Measurements from ENCODE around the gene BMF. TPM values are rescaled to one million over a fixed set of nuclear protein-coding genes. Genes with fewer than 3 reads are reported as not detected.

BMF gene
- total and polyA plus RNA-seq, 4 donors: 8.8 to 42.5 (median 11.1) TPM

DNA sequence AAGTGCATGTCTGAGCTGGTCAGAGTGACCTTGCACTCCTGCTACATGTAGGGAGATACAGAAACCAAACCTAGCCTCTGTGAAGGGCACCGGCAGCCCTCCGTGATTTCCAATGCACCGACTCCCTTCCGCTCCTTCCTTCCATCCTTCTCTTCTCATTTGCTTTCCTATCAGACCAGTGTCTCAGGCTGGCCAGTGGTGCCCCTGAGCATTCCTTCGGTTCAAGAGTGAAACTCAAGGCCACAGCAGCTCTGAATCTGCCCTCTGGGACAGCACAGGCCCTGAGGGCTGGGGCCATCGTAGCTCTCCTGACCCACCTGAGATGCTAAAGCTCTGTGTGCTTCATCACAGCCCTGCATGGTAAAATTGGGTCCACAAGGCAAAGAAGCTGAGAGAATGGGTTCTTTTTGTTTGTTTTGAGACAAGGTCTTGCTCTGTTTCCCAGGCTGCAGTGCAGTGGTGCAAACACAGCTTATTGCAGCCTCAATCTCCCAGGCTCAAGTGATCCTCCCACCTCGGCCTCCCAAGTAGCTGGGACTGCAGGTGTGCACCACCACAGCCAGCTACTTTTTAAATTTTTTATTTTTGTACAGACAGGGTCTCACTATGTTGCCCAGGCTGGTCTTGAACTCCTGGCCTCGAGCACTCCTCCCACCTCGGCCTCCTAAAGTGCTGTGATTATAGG, 2.3 kb upstream of the BMF start:
- TF ChIP-seq, protein P1, sequence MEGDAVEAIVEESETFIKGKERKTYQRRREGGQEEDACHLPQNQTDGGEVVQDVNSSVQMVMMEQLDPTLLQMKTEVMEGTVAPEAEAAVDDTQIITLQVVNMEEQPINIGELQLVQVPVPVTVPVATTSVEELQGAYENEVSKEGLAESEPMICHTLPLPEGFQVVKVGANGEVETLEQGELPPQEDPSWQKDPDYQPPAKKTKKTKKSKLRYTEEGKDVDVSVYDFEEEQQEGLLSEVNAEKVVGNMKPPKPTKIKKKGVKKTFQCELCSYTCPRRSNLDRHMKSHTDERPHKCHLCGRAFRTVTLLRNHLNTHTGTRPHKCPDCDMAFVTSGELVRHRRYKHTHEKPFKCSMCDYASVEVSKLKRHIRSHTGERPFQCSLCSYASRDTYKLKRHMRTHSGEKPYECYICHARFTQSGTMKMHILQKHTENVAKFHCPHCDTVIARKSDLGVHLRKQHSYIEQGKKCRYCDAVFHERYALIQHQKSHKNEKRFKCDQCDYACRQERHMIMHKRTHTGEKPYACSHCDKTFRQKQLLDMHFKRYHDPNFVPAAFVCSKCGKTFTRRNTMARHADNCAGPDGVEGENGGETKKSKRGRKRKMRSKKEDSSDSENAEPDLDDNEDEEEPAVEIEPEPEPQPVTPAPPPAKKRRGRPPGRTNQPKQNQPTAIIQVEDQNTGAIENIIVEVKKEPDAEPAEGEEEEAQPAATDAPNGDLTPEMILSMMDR (IDR thresholded peaks at IDR 0.05; ENCODE audit: control extremely low read depth, extremely low read depth): no peak
- Histone ChIP-seq H3K9ac (ENCODE audit: insufficient read depth in 1 of 2, low read length in 2 of 2) (no peak overlapping the region), H3K9me3 (ENCODE audit: control insufficient read depth in 4 of 4, insufficient read depth in 3 of 4, low read length in 3 of 4) (no peaks in the 10 kb centered on the region), H3K4me3 (no peak overlapping the region), H3K27ac (ENCODE audit: low read depth in 1 of 2, low read length in 1 of 2) (no peak overlapping the region), H3K36me3 (ENCODE audit: control insufficient read depth in 4 of 4, insufficient read depth in 4 of 4, low read length in 4 of 4) (no peaks in the 10 kb centered on the region), H3K27me3 (ENCODE audit: control insufficient read depth in 3 of 3, insufficient read depth in 3 of 3, low read length in 2 of 3) (peaks cover 0 to 4% (median 0%) of the 10 kb centered on the region in 3 donors), H3K4me1 (ENCODE audit: control insufficient read depth in 5 of 5, insufficient read depth in 5 of 5, low read length in 5 of 5) (peaks cover 0 to 27% (median 17%) of the 10 kb centered on the region in 5 donors)
- DNase-seq: no peak
- WGBS, 2 donors: 92 to 97% methylated on average over 9 of the region's 9 CpGs
- no peak for ATAC-seq (ENCODE audit: insufficient read depth, low FRiP score)

DNA sequence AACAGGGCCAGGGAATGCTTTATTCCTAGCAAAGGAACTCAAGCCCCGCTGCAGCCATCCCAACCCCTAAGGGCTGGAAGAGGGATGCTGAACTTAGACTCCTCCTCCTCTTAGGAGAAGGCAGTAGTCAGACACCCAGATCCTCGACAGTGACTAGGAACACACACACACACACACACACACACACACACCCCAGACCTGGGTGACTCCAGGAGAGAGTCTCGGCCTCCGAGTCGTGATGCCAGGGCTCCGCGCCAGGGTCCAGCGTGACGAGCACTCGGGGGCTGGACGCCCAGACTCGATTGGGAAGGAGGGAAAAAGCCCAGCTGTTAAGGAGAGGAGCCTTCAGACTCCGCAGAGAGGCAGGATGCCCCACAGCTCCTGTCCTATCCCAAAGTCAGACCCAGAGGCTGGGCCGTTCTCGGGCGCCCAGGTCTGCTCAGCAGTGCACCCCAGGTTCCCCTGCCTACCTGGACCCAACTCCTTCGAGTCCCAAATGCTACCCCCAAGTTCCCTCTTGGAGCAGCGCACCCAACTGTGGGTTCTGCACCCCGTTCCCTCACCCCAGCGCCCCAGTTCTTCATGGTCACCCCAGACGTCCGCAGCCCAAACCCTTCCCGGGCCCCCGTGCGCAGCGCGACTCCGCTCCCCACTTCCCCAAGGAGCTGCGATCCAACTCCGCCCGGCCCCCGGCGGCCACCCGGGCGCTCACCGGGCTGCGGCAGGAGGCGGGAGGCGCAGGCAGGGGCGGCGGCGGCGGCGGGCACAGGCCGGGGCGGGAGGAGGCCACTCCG, 421 bp downstream of the BMF start:
- ATAC-seq (ENCODE audit: insufficient read depth, low FRiP score): no peak
- Histone ChIP-seq H3K9me3 (ENCODE audit: control insufficient read depth in 4 of 4, insufficient read depth in 3 of 4, low read length in 3 of 4) (no peaks in the 10 kb centered on the region), H3K27me3 (ENCODE audit: control insufficient read depth in 3 of 3, insufficient read depth in 3 of 3, low read length in 2 of 3) (peaks cover 0 to 4% (median 0%) of the 10 kb centered on the region in 3 donors), H3K9ac (ENCODE audit: insufficient read depth in 1 of 2, low read length in 2 of 2) (peak overlapping the region; percentile 46 to 73), H3K4me3 (peak overlapping the region; percentile 59), H3K4me1 (ENCODE audit: control insufficient read depth in 5 of 5, insufficient read depth in 5 of 5, low read length in 5 of 5) (peaks cover 4 to 55% (median 38%) of the 10 kb centered on the region in 5 donors), H3K27ac (ENCODE audit: low read depth in 1 of 2, low read length in 1 of 2) (peak overlapping the region; percentile 80 to 87), H3K36me3 (ENCODE audit: control insufficient read depth in 4 of 4, insufficient read depth in 4 of 4, low read length in 4 of 4) (peaks cover 0 to 2% (median 0%) of the 10 kb centered on the region in 4 donors)
- TF ChIP-seq, protein P1 (IDR thresholded peaks at IDR 0.05; ENCODE audit: control extremely low read depth, extremely low read depth): no peak
- WGBS, 2 donors: 1 to 3% methylated on average over 42 to 47 of the region's 47 CpGs
- peak; percentile 85 to 90 (median 87) for DNase-seq

DNA sequence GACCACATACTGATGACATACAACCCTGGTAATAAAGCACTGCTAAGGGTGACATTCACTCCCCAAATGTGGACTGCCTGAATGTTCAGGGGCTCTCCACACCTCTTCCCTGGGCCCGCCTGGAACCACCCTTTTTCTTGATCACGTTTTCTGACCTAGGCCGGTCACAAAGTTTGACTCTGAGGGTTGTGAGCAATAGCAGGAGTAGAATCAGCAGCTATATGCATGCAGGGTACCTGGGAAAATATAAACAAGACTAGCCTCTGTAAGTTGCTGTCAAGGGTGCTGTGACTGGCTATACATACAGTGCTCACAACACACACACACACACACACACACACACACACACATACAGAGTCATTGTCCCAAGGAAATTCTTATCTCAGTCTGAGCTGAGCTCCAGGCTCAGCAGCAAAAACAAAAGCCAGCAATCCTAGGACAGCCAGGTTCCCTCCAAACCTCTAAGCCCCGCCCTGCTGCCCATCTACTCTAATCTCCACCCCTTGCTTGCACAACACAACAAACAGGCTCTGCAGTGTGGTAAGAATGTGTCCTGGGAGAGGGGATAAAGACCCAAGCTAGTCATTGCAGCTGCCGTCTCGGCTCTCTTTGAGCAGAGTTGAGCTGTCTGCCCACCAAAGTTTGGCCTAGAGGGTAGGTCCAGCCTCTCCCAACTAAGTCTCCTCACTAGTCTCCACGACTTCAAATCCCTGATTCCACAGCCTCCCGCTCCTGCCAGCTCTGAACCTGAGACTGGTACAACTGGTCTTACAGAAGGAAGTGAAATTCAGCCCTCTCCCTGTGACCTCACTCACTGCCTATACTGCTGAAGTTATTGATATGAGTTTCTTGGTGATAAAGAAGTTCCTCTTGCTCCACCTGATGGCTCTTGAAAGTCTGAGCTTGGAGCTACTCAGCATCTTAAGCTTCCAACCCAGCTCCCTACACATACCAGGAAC, 2.2 kb downstream of the BMF start:
- TF ChIP-seq, protein P1 (IDR thresholded peaks at IDR 0.05; ENCODE audit: control extremely low read depth, extremely low read depth): no peak
- WGBS, 2 donors: 31 to 41% methylated on average over 8 of the region's 8 CpGs
- Histone ChIP-seq H3K4me3 (no peak overlapping the region), H3K27me3 (ENCODE audit: control insufficient read depth in 3 of 3, insufficient read depth in 3 of 3, low read length in 2 of 3) (no peaks in the 10 kb centered on the region), H3K36me3 (ENCODE audit: control insufficient read depth in 4 of 4, insufficient read depth in 4 of 4, low read length in 4 of 4) (peaks cover 0 to 4% (median under 1%) of the 10 kb centered on the region in 4 donors), H3K9me3 (ENCODE audit: control insufficient read depth in 4 of 4, insufficient read depth in 3 of 4, low read length in 3 of 4) (no peaks in the 10 kb centered on the region), H3K4me1 (ENCODE audit: control insufficient read depth in 5 of 5, insufficient read depth in 5 of 5, low read length in 5 of 5) (peaks cover 11 to 71% (median 52%) of the 10 kb centered on the region in 5 donors), H3K9ac (ENCODE audit: insufficient read depth in 1 of 2, low read length in 2 of 2) (peak overlapping the region in 1 of 2 donors; percentile 42), H3K27ac (ENCODE audit: low read depth in 1 of 2, low read length in 1 of 2) (peak overlapping the region in 1 of 2 donors; percentile 80)
- DNase-seq: peak; percentile 84 to 95 (median 93)
- ATAC-seq (ENCODE audit: insufficient read depth, low FRiP score): peak; percentile 8
